ENCODE data around the gene RBM33. TPM values are rescaled to one million over a fixed set of nuclear protein-coding genes. Genes with fewer than 3 reads are reported as not detected.

Gene RBM33
- total and polyA plus RNA-seq, 2 of the 4 experiments (the other 2 are of a cell fraction): 7.3 to 10.8 TPM

GRCh38 chr7:155721056-155721455, 76.6 kb downstream of the RBM33 start:
- in situ Hi-C loops (cut with MboI; ENCODE audit: low sequenced_read_pairs) (no loop called here), intact Hi-C loops (cut with micrococcal nuclease) (no loop called here), dilution Hi-C loops (cut with HindIII; ENCODE audit: low sequenced_read_pairs, unreplicated experiment) (no loop called here)
- Histone ChIP-seq H3K4me2 (ENCODE audit: low read depth, low read length) (no peak overlapping the region), H3K27ac (ENCODE audit: insufficient read depth, low read length) (no peak overlapping the region), H3K79me1 (ENCODE audit: low read depth in 1 of 2, low read length in 2 of 2) (peaks cover 19 to 46% of the 10 kb centered on the region in 2 experiments), H4K20me1 (ENCODE audit: insufficient read depth, low read length) (peaks cover 20% of the 10 kb centered on the region; the same call in 1 of the 2 replicates), H4K8ac (ENCODE audit: low read depth in 2 of 2, low read length in 2 of 2) (no peak overlapping the region), H3K18ac (ENCODE audit: low read depth, low read length) (no peak overlapping the region), H3K23ac (ENCODE audit: low read depth, low read length) (no peak overlapping the region), H2BK20ac (ENCODE audit: low read depth, low read length) (no peak overlapping the region), H2AK5ac (ENCODE audit: low read depth, low read length) (no peak overlapping the region), H3K4me3 (ENCODE audit: insufficient read depth, low read depth, low read length) (no peak overlapping the region), H2BK15ac (ENCODE audit: low read depth, low read length) (no peak overlapping the region), H3K14ac (replicated peaks; ENCODE audit: low read depth, low read length) (no peak overlapping the region), H2BK120ac (ENCODE audit: low read depth, low read length) (no peak overlapping the region), H4K5ac (ENCODE audit: low read depth, low read length) (no peak overlapping the region), H2BK5ac (ENCODE audit: low read depth, low read length, poor library complexity, severe bottlenecking) (no peak overlapping the region), H4K91ac (ENCODE audit: insufficient read depth, low read depth, low read length) (no peak overlapping the region), H3K56ac (ENCODE audit: extremely low read depth, insufficient read depth, low read length) (no peak overlapping the region), H3K4ac (ENCODE audit: low read depth, low read length) (no peak overlapping the region), H3K9me1 (ENCODE audit: insufficient read depth, low read length) (no peaks in the 10 kb centered on the region; the same call in 1 of the 2 replicates), H3K36me3 (ENCODE audit: control insufficient read depth, insufficient read depth, low read length) (peaks cover 8% of the 10 kb centered on the region), H2AK9ac (replicated peaks; ENCODE audit: low read depth, low read length, poor library complexity) (no peak overlapping the region), H2AFZ (replicated peaks; ENCODE audit: low read length, poor library complexity) (no peak overlapping the region), H3K27me3 (ENCODE audit: control insufficient read depth, insufficient read depth, low read length) (no peaks in the 10 kb centered on the region), H3K9ac (ENCODE audit: low read depth, low read length) (no peak overlapping the region), H3K9me3 (ENCODE audit: control insufficient read depth, insufficient read depth, low read length) (no peaks in the 10 kb centered on the region), H3K4me1 (ENCODE audit: control insufficient read depth, insufficient read depth, low read length) (peaks cover 4% of the 10 kb centered on the region; the same call in 1 of the 2 replicates)
- ATAC-seq (ENCODE audit: low read depth) (no peak), DNase-seq (no peak)
- BruUV-seq (replicated peaks): no TSS peak
- ChIA-PET POLR2A (ENCODE audit: unreplicated experiment) (no interaction called here), CTCF (no interaction called here)
- WGBS, 2 experiments (ENCODE audit: extremely low coverage in 2 of 2, insufficient read length in 1 of 2): no CpG with 5 or more reads among the region's 6 CpGs
- TF ChIP-seq MAZ (IDR thresholded peaks at IDR 0.05; ENCODE audit: borderline replicate concordance, low read depth, low read length) (no peak), RFX5 (IDR thresholded peaks at IDR 0.05; ENCODE audit: low read depth, low read length) (no peak), CTCF (conservative IDR thresholded peaks at IDR 0.05; ENCODE audit: low read depth, low read length) (no peak), MXI1 (IDR thresholded peaks at IDR 0.05; ENCODE audit: borderline replicate concordance, low read depth, low read length) (no peak), POLR2A (IDR thresholded peaks at IDR 0.05; ENCODE audit: low read depth, low read length) (no peak), SMC3 (IDR thresholded peaks at IDR 0.05; ENCODE audit: low read depth, low read length) (no peak), RAD21 (IDR thresholded peaks at IDR 0.05; ENCODE audit: low read length) (no peak), ELK1 (IDR thresholded peaks at IDR 0.05; ENCODE audit: borderline replicate concordance, low read depth, low read length) (no peak), USF2 (IDR thresholded peaks at IDR 0.05; ENCODE audit: low read depth, low read length) (no peak), CHD1 (IDR thresholded peaks at IDR 0.05; ENCODE audit: low read depth, low read length) (no peak), CEBPB (IDR thresholded peaks at IDR 0.05; ENCODE audit: low read depth, low read length) (no peak), RCOR1 (IDR thresholded peaks at IDR 0.05; ENCODE audit: insufficient replicate concordance, low read length) (no peak), MAFK (IDR thresholded peaks at IDR 0.05; ENCODE audit: low read depth, low read length) (no peak), BHLHE40 (IDR thresholded peaks at IDR 0.05; ENCODE audit: low read depth, low read length) (no peak), FOS (IDR thresholded peaks at IDR 0.05; ENCODE audit: low read depth, low read length) (no peak), NFE2L2 (IDR thresholded peaks at IDR 0.05; ENCODE audit: low read depth, low read length) (no peak)
